CD4-positive, CD25-positive, alpha-beta regulatory T cell (primary cell): ENCODE data around the gene LDLRAD3. TPM values are rescaled to one million over a fixed set of nuclear protein-coding genes. Genes with fewer than 3 reads are reported as not detected.

ENCODE experiments used
- ATAC-seq, 2 donors: fragments of 150-1000 bp; cut with Tn5 transposase; one replicate each; pipeline ENCODE4 v1.10.0; 2021; ENCODE audit warnings: low read depth in 2 of 2, moderate number of reproducible peaks in 2 of 2, moderate library complexity in 1 of 2
- DNase-seq, 3 donors: peaks; one replicate each; pipeline versions ENCODE4 v3.0.0 to v3.0.0-alpha.2; 2012 to 2022; ENCODE audit warnings: mixed read lengths in 1 of 3
- H3K27ac ChIP-seq: one replicate; pipeline ENCODE4 v1.7.0; 2013; ENCODE audit warnings: mild to moderate bottlenecking, low read length; ENCODE audit not compliant: insufficient read depth, poor library complexity, severe bottlenecking
- H3K27me3 ChIP-seq: one replicate; pipeline ENCODE4 v1.7.0; 2013; ENCODE audit warnings: low read length; ENCODE audit not compliant: control insufficient read depth, insufficient read depth
- H3K36me3 ChIP-seq: one replicate; pipeline ENCODE4 v1.7.0; 2013; ENCODE audit warnings: mild to moderate bottlenecking, low read length, moderate library complexity; ENCODE audit not compliant: control insufficient read depth, insufficient read depth
- H3K4me1 ChIP-seq: 2 replicates; pipeline ENCODE4 v1.7.0; 2013; ENCODE audit warnings: mild to moderate bottlenecking, low read length; ENCODE audit not compliant: insufficient read depth, control insufficient read depth, poor library complexity, severe bottlenecking
- H3K4me3 ChIP-seq: one replicate; pipeline ENCODE4 v1.7.0; 2013; ENCODE audit warnings: low read depth, mild to moderate bottlenecking, low read length, moderate library complexity
- H3K9me3 ChIP-seq, 2 experiments: 1 replicate in 1 of 2; 2 replicates in 1 of 2; pipeline ENCODE4 v1.7.0; 2013; ENCODE audit warnings: low read length in 2 of 2, mild to moderate bottlenecking in 1 of 2, moderate library complexity in 1 of 2; ENCODE audit not compliant: control insufficient read depth in 2 of 2
- H3K27ac Mint-ChIP-seq, 3 donors: one replicate each; pipeline ENCODE4 v1.8.0; 2020 to 2022; ENCODE audit warnings: mild to moderate bottlenecking in 3 of 3, mixed read lengths in 3 of 3, moderate library complexity in 2 of 3
- H3K27me3 Mint-ChIP-seq: one replicate; pipeline ENCODE4 v1.8.0; 2022; ENCODE audit warnings: mild to moderate bottlenecking, mixed read lengths
- H3K36me3 Mint-ChIP-seq: one replicate; pipeline ENCODE4 v1.8.0; 2020; ENCODE audit warnings: mixed read lengths
- H3K4me1 Mint-ChIP-seq, 4 donors: one replicate each; pipeline ENCODE4 v1.8.0; 2020 to 2022; ENCODE audit warnings: mixed read lengths in 4 of 4, mild to moderate bottlenecking in 1 of 4
- H3K4me3 Mint-ChIP-seq, 4 donors: one replicate each; pipeline ENCODE4 v1.8.0; 2020 to 2022; ENCODE audit warnings: mild to moderate bottlenecking in 4 of 4, mixed read lengths in 4 of 4, moderate library complexity in 3 of 4
- H3K9me3 Mint-ChIP-seq, 7 donors: one replicate each; pipeline ENCODE4 v1.8.0; 2020 to 2022; ENCODE audit warnings: mixed read lengths in 7 of 7, mild to moderate bottlenecking in 3 of 7, moderate library complexity in 2 of 7
- polyA plus RNA-seq, 4 donors: library from polyadenylated mRNA; unstranded; fragments of 300-500 nt; fragmentation: Illumina TruSeq; gene quantifications; one replicate each; pipeline ENCODE4 v1.2.3, GENCODE V29; 2021
- total RNA-seq: library from RNA; stranded (reverse); gene quantifications from one replicate; pipeline ENCODE4 v1.2.3, GENCODE V29; 2022

LDLRAD3 gene
- total and polyA plus RNA-seq, 5 donors from 2014 or later, result 0.06 TPM; not detected in 4

GRCh38 chr11:35947437-35947836 is 3.6 kb downstream of the LDLRAD3 start:
- no peak overlapping the region for H3K4me3 ChIP-seq
- no peaks in the 10 kb centered on the region for H3K9me3 Mint-ChIP-seq
- H3K4me1 Mint-ChIP-seq, result peaks cover 4 to 18% (median 5%) of the 10 kb centered on the region in 4 donors
- no peak overlapping the region for H3K4me3 Mint-ChIP-seq
- ATAC-seq, result no peak
- no peaks in the 10 kb centered on the region for H3K9me3 ChIP-seq
- peaks cover 25% of the 10 kb centered on the region for H3K27me3 Mint-ChIP-seq
- H3K27ac Mint-ChIP-seq, result no peak overlapping the region
- no peaks in the 10 kb centered on the region for H3K36me3 ChIP-seq
- no peak overlapping the region for H3K27ac ChIP-seq
- H3K4me1 ChIP-seq, result no peaks in the 10 kb centered on the region
- no peak for DNase-seq
- H3K36me3 Mint-ChIP-seq, result no peaks in the 10 kb centered on the region
- H3K27me3 ChIP-seq, result peaks cover 6% of the 10 kb centered on the region

GRCh38 chr11:35949242-35949641 is 5.4 kb downstream of the LDLRAD3 start:
- no peaks in the 10 kb centered on the region for H3K36me3 ChIP-seq
- Mint-ChIP-seq H3K27me3 (peaks cover 17% of the 10 kb centered on the region), H3K4me3 (no peak overlapping the region), H3K27ac (no peak overlapping the region), H3K9me3 (no peaks in the 10 kb centered on the region), H3K36me3 (no peaks in the 10 kb centered on the region), H3K4me1 (peaks cover 0 to 10% (median under 1%) of the 10 kb centered on the region in 4 donors)
- DNase-seq (no peak), ATAC-seq (no peak)
- no peak overlapping the region for H3K4me3 ChIP-seq
- no peaks in the 10 kb centered on the region for H3K9me3 ChIP-seq
- H3K4me1 ChIP-seq, result no peaks in the 10 kb centered on the region
- H3K27ac ChIP-seq, result no peak overlapping the region
- peaks cover 2% of the 10 kb centered on the region for H3K27me3 ChIP-seq

- no peaks in the 10 kb centered on the region for H3K36me3 Mint-ChIP-seq
- peaks cover 10% of the 10 kb centered on the region for H3K27me3 Mint-ChIP-seq
- H3K9me3 Mint-ChIP-seq, result no peaks in the 10 kb centered on the region
- no peak overlapping the region for H3K4me3 Mint-ChIP-seq
- Histone ChIP-seq H3K4me1 (no peaks in the 10 kb centered on the region), H3K27ac (no peak overlapping the region), H3K36me3 (no peaks in the 10 kb centered on the region), H3K4me3 (no peak overlapping the region), H3K27me3 (peaks cover 2% of the 10 kb centered on the region), H3K9me3 (no peaks in the 10 kb centered on the region)
- peaks cover 0 to 5% (median 0%) of the 10 kb centered on the region in 4 donors for H3K4me1 Mint-ChIP-seq
- DNase-seq, result no peak
- no peak for ATAC-seq
- no peak overlapping the region for H3K27ac Mint-ChIP-seq
These were observed 6.2 kb downstream of the LDLRAD3 start for GRCh38 chr11:35950082-35950481.

GRCh38 chr11:35951680-35952079 is 7.8 kb downstream of the LDLRAD3 start:
- no peak overlapping the region for H3K27ac Mint-ChIP-seq
- ATAC-seq, result no peak
- H3K4me1 Mint-ChIP-seq, result no peaks in the 10 kb centered on the region
- DNase-seq, result no peak
- H3K27me3 ChIP-seq, result no peaks in the 10 kb centered on the region
- H3K27me3 Mint-ChIP-seq, result no peaks in the 10 kb centered on the region
- H3K4me3 Mint-ChIP-seq, result no peak overlapping the region
- no peaks in the 10 kb centered on the region for H3K9me3 ChIP-seq
- no peak overlapping the region for H3K27ac ChIP-seq
- H3K4me1 ChIP-seq, result no peaks in the 10 kb centered on the region
- H3K4me3 ChIP-seq, result no peak overlapping the region
- H3K36me3 Mint-ChIP-seq, result no peaks in the 10 kb centered on the region
- H3K36me3 ChIP-seq, result no peaks in the 10 kb centered on the region
- H3K9me3 Mint-ChIP-seq, result peaks cover 0 to 3% (median 0%) of the 10 kb centered on the region in 7 donors

- Mint-ChIP-seq H3K36me3 (no peaks in the 10 kb centered on the region), H3K9me3 (peaks cover 0 to 3% (median 0%) of the 10 kb centered on the region in 7 donors), H3K27ac (no peak overlapping the region), H3K4me1 (no peaks in the 10 kb centered on the region), H3K4me3 (no peak overlapping the region), H3K27me3 (no peaks in the 10 kb centered on the region)
- Histone ChIP-seq H3K27me3 (no peaks in the 10 kb centered on the region), H3K9me3 (no peaks in the 10 kb centered on the region), H3K27ac (no peak overlapping the region), H3K4me3 (no peak overlapping the region), H3K36me3 (no peaks in the 10 kb centered on the region), H3K4me1 (no peaks in the 10 kb centered on the region)
- no peak for ATAC-seq
- DNase-seq, result no peak
These were observed 9.4 kb downstream of the LDLRAD3 start for GRCh38 chr11:35953081-35953760.

- DNase-seq (no peak), ATAC-seq (no peak)
- Mint-ChIP-seq H3K4me3 (no peak overlapping the region), H3K4me1 (no peaks in the 10 kb centered on the region), H3K27ac (no peak overlapping the region), H3K9me3 (peaks cover 0 to 3% (median 0%) of the 10 kb centered on the region in 7 donors), H3K36me3 (no peaks in the 10 kb centered on the region), H3K27me3 (no peaks in the 10 kb centered on the region)
- no peaks in the 10 kb centered on the region for H3K27me3 ChIP-seq
- no peak overlapping the region for H3K4me3 ChIP-seq
- no peaks in the 10 kb centered on the region for H3K36me3 ChIP-seq
- H3K4me1 ChIP-seq, result no peaks in the 10 kb centered on the region
- H3K9me3 ChIP-seq, result no peaks in the 10 kb centered on the region
- no peak overlapping the region for H3K27ac ChIP-seq
These were observed 10.3 kb downstream of the LDLRAD3 start for GRCh38 chr11:35954205-35954604.

- Histone ChIP-seq H3K4me1 (no peaks in the 10 kb centered on the region), H3K27me3 (no peaks in the 10 kb centered on the region), H3K9me3 (no peaks in the 10 kb centered on the region), H3K4me3 (no peak overlapping the region), H3K27ac (no peak overlapping the region), H3K36me3 (no peaks in the 10 kb centered on the region)
- Mint-ChIP-seq H3K4me3 (no peak overlapping the region), H3K9me3 (peaks cover 0 to 3% (median 0%) of the 10 kb centered on the region in 7 donors), H3K27ac (no peak overlapping the region), H3K4me1 (no peaks in the 10 kb centered on the region), H3K27me3 (no peaks in the 10 kb centered on the region), H3K36me3 (no peaks in the 10 kb centered on the region)
- no peak for ATAC-seq
- DNase-seq, result no peak
These were observed 11.8 kb downstream of the LDLRAD3 start for GRCh38 chr11:35955636-35956035.
